Vagina (tissue), 2 donors: Measurements from ENCODE around the gene RING1. TPM values are rescaled to one million over a fixed set of nuclear protein-coding genes. Genes with fewer than 3 reads are reported as not detected.
A peak's percentile ranks its signal among the peaks of the same experiment; 100 is the strongest.

ENCODE experiments used
- DNase-seq, 2 donors: peaks; one replicate each; pipeline ENCODE4 v3.0.0-alpha.2; 2017; ENCODE audit errors: extremely low spot score in 2 of 2
- H3K27ac ChIP-seq: fragments of 200-600 bp; sonication (generic); one replicate; pipeline ENCODE4 v1.5.1; 2019
- H3K27me3 ChIP-seq: fragments of 200-600 bp; sonication (generic); one replicate; pipeline ENCODE4 v1.5.1; 2019
- H3K36me3 ChIP-seq, 2 donors: fragments of 200-600 bp; sonication (generic); one replicate each; pipeline ENCODE4 v1.5.1; 2017 to 2019
- H3K4me1 ChIP-seq: fragments of 200-600 bp; sonication (generic); one replicate; pipeline ENCODE4 v1.5.1; 2019
- H3K4me3 ChIP-seq, 2 donors: fragments of 200-600 bp; sonication (generic); 1 replicate in 1 of 2; 2 replicates in 1 of 2; pipeline ENCODE4 v1.5.1; 2016 to 2019
- H3K9me3 ChIP-seq: fragments of 200-600 bp; sonication (generic); one replicate; pipeline ENCODE4 v1.5.1; 2019
- POLR2A ChIP-seq, 2 donors: fragments of 450-650 bp; IDR thresholded peaks; one replicate each; pipeline ENCODE4 v1.6.1; 2017; ENCODE audit warnings: antibody characterized with exemption in 2 of 2, mild to moderate bottlenecking in 2 of 2, moderate library complexity in 2 of 2
- POLR2AphosphoS5 ChIP-seq, 2 donors: sonication (generic); formaldehyde crosslinking; IDR thresholded peaks; one replicate each; pipeline ENCODE4 v1.9.0; 2017; ENCODE audit warnings: antibody characterized with exemption in 2 of 2, mild to moderate bottlenecking in 2 of 2, low read depth in 1 of 2; ENCODE audit not compliant: insufficient read depth in 1 of 2
- intact Hi-C: fragments of 100-400 bp; cut with DNase I; formaldehyde crosslinking; loops from one replicate; pipeline ENCODE4 v1.15.1; 2023
- total RNA-seq: library from RNA; depleted of rRNA; stranded (reverse); fragments of >200 nt; gene quantifications from one replicate; pipeline ENCODE4 v1.2.3, GENCODE V29; 2016
- TF ChIP-seq, protein P1 (sequence below), 3 experiments: fragments of 450-650 bp in 2 of 3; fragments of 200-600 bp in 1 of 3; sonication (generic) in 1 of 3; IDR thresholded peaks; one replicate each; pipeline ENCODE4 v1.5.1; 2017 to 2019; ENCODE audit warnings: antibody characterized with exemption in 3 of 3, mild to moderate bottlenecking in 2 of 3, moderate library complexity in 2 of 3

The RING1 gene
- total RNA-seq, 1 donor from 2014 or later: 32.7 TPM

DNA sequence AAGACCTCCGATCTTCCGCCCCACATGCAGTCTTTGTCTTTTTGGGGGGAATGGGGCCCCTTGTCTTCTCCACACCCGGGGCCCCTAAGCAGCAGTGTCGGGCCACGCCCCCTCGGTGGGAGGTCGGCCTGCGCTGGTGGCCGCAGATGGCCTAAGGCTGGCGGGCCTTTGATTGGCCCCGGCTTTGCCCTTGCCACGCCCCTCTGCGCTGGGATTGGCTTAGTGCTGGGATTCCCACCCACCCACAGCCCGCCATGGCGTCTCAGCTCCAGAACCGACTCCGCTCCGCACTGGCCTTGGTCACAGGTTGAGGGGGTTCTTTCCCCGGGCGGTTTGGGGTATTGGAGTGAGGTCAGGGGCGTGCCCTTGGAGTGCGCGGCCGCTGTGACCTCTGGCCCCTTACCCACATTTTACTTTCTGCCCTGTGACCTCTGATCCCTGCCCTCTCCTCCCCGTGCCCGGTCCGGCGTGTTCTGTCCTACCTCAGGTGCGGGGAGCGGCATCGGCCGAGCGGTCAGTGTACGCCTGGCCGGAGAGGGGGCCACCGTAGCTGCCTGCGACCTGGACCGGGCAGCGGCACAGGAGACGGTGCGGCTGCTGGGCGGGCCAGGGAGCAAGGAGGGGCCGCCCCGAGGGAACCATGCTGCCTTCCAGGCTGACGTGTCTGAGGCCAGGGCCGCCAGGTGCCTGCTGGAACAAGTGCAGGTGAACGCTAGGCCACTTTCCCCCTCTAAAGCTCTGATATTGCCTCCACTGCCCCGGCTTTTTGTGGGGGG lies 3.7 kb upstream of the RING1 start, which contains the start of gene HSD17B8:
Gene HSD17B8, plus strand, starts transcription at position 241 of the 776 bp plus-strand sequence. Its CDS starts 14 bp downstream, at position 255.
- DNase-seq: no peak
- intact Hi-C loops: loop anchor here (5.0 to 10.0 kb wide), 2 partner anchors 68 to 1020 kb away; partner anchors contain the start of genes AGER, RPS18 and VPS52
- Histone ChIP-seq H3K4me3 (peak within 1 kb of the TSS; percentile 52), H3K9me3 (no peaks in the 10 kb centered on the region), H3K27ac (peak within 1 kb of the TSS; percentile 36), H3K4me1 (peaks cover 68% of the 10 kb centered on the region), H3K27me3 (no peaks in the 10 kb centered on the region), H3K36me3 (peaks cover 0 to 22% of the 10 kb centered on the region in 2 donors)
- TF ChIP-seq POLR2AphosphoS5 (IDR thresholded peaks at IDR 0.05; ENCODE audit: insufficient read depth in 1 of 2, low read depth in 1 of 2): peak; percentile 63 to 70
- TF ChIP-seq, protein P1, sequence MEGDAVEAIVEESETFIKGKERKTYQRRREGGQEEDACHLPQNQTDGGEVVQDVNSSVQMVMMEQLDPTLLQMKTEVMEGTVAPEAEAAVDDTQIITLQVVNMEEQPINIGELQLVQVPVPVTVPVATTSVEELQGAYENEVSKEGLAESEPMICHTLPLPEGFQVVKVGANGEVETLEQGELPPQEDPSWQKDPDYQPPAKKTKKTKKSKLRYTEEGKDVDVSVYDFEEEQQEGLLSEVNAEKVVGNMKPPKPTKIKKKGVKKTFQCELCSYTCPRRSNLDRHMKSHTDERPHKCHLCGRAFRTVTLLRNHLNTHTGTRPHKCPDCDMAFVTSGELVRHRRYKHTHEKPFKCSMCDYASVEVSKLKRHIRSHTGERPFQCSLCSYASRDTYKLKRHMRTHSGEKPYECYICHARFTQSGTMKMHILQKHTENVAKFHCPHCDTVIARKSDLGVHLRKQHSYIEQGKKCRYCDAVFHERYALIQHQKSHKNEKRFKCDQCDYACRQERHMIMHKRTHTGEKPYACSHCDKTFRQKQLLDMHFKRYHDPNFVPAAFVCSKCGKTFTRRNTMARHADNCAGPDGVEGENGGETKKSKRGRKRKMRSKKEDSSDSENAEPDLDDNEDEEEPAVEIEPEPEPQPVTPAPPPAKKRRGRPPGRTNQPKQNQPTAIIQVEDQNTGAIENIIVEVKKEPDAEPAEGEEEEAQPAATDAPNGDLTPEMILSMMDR (IDR thresholded peaks at IDR 0.05): no peak
- peak in 1 of 2 donors; percentile 15 for TF ChIP-seq POLR2A (IDR thresholded peaks at IDR 0.05)

DNA sequence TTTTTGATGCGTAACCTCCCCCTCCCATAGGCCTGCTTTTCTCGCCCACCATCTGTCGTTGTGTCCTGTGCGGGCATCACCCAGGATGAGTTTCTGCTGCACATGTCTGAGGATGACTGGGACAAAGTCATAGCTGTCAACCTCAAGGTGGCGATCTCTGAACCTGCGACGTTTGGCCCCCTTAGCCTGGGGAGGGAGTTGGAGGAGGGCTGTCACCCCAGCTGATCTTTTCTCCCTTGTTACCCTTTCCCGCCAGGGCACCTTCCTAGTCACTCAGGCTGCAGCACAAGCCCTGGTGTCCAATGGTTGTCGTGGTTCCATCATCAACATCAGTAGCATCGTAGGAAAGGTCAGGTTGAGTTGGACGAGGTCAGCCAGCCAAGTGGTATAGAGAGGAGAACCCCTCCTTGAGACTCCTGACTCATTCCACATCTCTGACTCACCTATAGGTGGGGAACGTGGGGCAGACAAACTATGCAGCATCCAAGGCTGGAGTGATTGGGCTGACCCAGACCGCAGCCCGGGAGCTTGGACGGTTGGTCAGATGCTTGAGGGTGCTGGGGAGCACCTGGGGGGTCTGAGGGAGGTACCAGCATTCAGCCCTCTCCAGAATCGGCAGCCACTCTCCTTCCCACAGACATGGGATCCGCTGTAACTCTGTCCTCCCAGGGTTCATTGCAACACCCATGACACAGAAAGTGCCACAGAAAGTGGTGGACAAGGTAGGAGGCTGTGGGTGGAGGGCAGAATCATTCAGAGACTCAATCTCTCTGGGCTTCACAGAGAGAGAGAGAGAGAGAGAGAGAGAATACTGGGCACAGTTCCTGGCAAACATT lies 2.9 kb upstream of the RING1 start:
- Histone ChIP-seq H3K4me3 (peak overlapping the region; percentile 52), H3K9me3 (no peaks in the 10 kb centered on the region), H3K27me3 (no peaks in the 10 kb centered on the region), H3K4me1 (peaks cover 68% of the 10 kb centered on the region), H3K27ac (peak overlapping the region; percentile 36), H3K36me3 (peaks cover 0 to 30% of the 10 kb centered on the region in 2 donors)
- TF ChIP-seq, protein P1 (IDR thresholded peaks at IDR 0.05): no peak
- TF ChIP-seq POLR2AphosphoS5 (IDR thresholded peaks at IDR 0.05; ENCODE audit: insufficient read depth in 1 of 2, low read depth in 1 of 2) (no peak), POLR2A (IDR thresholded peaks at IDR 0.05) (no peak)
- DNase-seq: no peak
- intact Hi-C loops: loop anchor here (10.0 kb wide), 1 partner anchor 1021 kb away; the partner anchor contains the start of gene AGER

DNA sequence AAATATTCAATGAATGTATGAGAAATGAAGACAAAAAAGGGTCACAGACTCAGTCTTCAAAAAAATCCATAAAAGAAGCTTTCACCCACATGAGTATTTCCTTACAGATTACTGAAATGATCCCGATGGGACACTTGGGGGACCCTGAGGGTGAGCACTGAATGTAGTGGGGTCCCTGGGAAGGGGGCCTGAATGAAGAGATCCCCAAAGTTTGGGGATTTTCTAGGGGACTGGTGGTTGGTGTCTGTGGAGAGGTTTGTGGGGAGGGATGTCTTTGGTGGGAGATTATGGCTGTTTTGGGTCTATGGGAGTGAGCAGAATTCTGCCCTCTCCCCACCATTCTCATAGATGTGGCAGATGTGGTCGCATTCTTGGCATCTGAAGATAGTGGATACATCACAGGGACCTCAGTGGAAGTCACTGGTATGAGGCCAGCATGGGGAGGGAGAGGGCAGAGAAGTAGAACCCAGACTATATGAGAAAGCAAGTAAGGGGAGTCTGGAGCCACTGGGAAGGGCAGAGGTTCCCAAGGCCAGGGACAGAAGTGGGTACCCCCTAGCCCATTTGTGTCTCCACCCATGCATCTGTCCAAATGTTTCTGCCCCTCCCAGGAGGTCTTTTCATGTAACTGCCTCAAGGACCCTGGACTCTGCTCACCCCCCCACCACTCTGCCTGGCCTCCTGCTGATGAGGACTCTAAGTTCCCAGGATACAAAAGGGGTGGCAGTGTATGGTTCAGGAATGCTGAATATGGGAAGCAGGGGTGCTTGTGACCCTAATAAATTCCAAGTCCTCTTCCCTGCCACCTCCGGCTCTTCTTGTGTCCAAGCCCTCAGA lies 2.1 kb upstream of the RING1 start:
- no peaks in the 10 kb centered on the region for H3K27me3 ChIP-seq
- H3K36me3 ChIP-seq: peaks cover 0 to 30% of the 10 kb centered on the region in 2 donors
- peaks cover 65% of the 10 kb centered on the region for H3K4me1 ChIP-seq
- H3K9me3 ChIP-seq: no peaks in the 10 kb centered on the region
- no peak for TF ChIP-seq POLR2A (IDR thresholded peaks at IDR 0.05)
- intact Hi-C loops: loop anchor here (10.0 kb wide), 1 partner anchor 1021 kb away; the partner anchor contains the start of gene AGER
- H3K4me3 ChIP-seq: no peak overlapping the region
- DNase-seq: no peak
- H3K27ac ChIP-seq: no peak overlapping the region

DNA sequence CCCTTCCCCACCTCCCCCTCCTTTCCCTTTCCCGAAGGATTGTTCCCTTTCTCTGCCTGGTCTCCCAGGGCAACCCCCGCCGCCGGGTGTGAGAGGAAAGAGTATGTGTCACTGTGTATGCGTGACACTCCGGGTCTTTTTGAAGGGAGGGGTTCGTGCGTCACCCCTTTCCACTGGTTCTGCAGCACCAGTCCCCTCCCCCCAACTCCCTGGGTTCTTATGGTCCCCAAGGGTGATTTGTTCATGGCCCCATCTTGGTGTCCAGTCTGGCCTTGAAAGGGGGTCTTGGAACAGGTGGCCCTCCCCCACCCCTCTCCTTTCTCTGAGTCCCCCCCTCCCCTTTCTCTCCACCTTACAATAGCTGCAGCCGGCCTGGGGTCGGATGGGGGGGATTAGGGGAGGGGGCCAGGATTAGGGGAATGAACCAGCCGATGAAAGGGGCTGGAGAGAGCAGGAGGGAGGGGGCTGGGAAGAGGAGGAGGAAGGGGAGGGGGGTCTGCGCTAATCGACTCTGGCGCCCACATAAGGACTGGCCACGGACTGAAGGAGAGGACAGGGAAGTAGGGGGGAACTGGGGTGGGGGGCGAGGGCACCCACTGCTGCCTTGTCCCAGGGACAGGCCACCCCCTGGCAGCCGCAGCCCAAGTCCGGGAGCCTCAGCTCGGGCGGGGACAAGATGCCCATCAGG lies 1.3 kb upstream of the RING1 start:
- peak overlapping the region; percentile 85 to 93 for H3K4me3 ChIP-seq
- peak overlapping the region; percentile 98 for H3K27ac ChIP-seq
- no peaks in the 10 kb centered on the region for H3K27me3 ChIP-seq
- no peaks in the 10 kb centered on the region for H3K9me3 ChIP-seq
- intact Hi-C loops: loop anchor here (10.0 kb wide), 1 partner anchor 1022 kb away; the partner anchor contains the start of gene AGER
- peaks cover 57% of the 10 kb centered on the region for H3K4me1 ChIP-seq
- no peak for DNase-seq
- no peak for TF ChIP-seq POLR2A (IDR thresholded peaks at IDR 0.05)
- H3K36me3 ChIP-seq: peaks cover 0 to 30% of the 10 kb centered on the region in 2 donors

DNA sequence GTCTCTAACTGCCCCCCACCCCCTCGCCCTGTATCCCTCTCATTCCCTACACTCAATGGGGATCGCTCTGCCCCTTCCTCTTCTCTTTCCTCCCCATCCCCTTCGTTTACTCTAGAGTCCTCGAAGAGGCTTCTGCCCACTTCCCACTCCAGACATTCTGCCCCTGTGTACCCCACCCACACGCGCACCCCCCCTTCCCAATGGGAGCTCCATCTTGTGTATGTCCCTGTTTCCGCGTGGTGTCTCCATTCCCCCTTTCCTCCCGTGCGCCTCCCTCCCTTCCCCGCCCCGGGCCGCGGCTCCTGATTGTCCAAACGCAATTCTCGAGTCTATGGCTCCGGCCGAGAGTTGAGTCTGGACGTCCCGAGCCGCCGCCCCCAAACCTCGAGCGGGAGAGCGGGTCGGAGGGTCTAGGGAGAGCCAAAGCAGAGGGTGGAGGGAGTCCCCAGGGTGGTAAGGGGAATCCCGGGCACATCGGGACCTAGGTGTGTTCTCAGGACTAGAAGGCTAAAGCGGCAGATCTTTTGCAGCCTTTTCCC lies 679 bp upstream of the RING1 start:
- H3K4me1 ChIP-seq: peaks cover 55% of the 10 kb centered on the region
- no peaks in the 10 kb centered on the region for H3K9me3 ChIP-seq
- peak overlapping the region; percentile 85 to 93 for H3K4me3 ChIP-seq
- H3K27me3 ChIP-seq: no peaks in the 10 kb centered on the region
- DNase-seq: no peak
- peak overlapping the region; percentile 98 for H3K27ac ChIP-seq
- TF ChIP-seq POLR2AphosphoS5 (IDR thresholded peaks at IDR 0.05; ENCODE audit: insufficient read depth in 1 of 2, low read depth in 1 of 2) (no peak), POLR2A (IDR thresholded peaks at IDR 0.05) (no peak)
- TF ChIP-seq, protein P1 (IDR thresholded peaks at IDR 0.05): no peak
- peaks cover 0 to 24% of the 10 kb centered on the region in 2 donors for H3K36me3 ChIP-seq
- intact Hi-C loops: loop anchor here (10.0 kb wide), 1 partner anchor 1023 kb away; the partner anchor contains the start of gene AGER
